ENCODE data around the gene TMEM183A. TPM values are rescaled to one million over a fixed set of nuclear protein-coding genes. Genes with fewer than 3 reads are reported as not detected.

Gene TMEM183A
- total and polyA plus RNA-seq, 2 donors (not counting 1 experiment from before 2014, with no cell fraction given) = 61.2 to 65.2 TPM

DNA sequence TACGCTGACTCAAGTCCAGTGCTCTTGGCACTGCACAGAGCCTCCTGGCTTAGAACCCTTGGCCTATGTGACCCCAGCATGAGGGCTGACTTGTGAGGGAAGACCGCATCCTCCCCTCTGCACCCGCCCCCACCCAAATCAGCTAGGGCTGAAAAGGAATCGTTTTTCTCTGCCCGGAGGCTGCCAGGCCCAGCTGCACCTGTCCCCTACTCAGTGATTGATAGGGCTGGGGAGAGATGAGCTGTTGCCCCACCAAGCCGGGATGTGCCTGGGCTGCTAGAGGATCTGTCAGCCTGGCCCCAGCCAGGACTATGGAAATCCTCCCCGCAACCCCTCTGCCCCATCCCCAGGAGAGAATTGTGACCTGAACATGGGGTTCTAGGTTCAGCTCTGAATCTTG lies 58.0 kb downstream of the TMEM183A start:
- ATAC-seq (ENCODE audit: low read depth) (no peak), DNase-seq (no peak)
- Histone ChIP-seq H3K4me1 (ENCODE audit: control insufficient read depth in 2 of 2, insufficient read depth in 2 of 2, low read length in 2 of 2) (peaks cover 7 to 9% of the 10 kb centered on the region in 2 donors), H3K79me2 (ENCODE audit: control insufficient read depth, insufficient read depth, low read length) (no peaks in the 10 kb centered on the region), H3K4me2 (replicated peaks; ENCODE audit: low read depth, low read length, poor library complexity, severe bottlenecking) (no peak overlapping the region), H3K9me3 (ENCODE audit: control extremely low read depth in 1 of 3, control insufficient read depth in 2 of 3, insufficient read depth in 1 of 3, low read length in 2 of 3) (no peaks in the 10 kb centered on the region), H3K9ac (ENCODE audit: low read length) (no peak overlapping the region), H4K20me1 (ENCODE audit: control insufficient read depth, insufficient read depth, low read length, poor library complexity, severe bottlenecking) (no peaks in the 10 kb centered on the region), H3K4me3 (ENCODE audit: control extremely low read depth in 1 of 5, extremely low read depth in 1 of 5, insufficient read depth in 1 of 5, low read depth in 2 of 5, low read length in 4 of 5) (no peak overlapping the region), H3K27ac (ENCODE audit: low read length in 2 of 2) (no peak overlapping the region), H3K36me3 (replicated peaks in 1 of 2; ENCODE audit: control extremely low read depth in 1 of 2, control insufficient read depth in 1 of 2, extremely low read depth in 1 of 2, insufficient read depth in 2 of 2, low read length in 1 of 2) (no peaks in the 10 kb centered on the region), H2AFZ (ENCODE audit: insufficient read depth, low read depth, low read length, poor library complexity, severe bottlenecking) (no peak overlapping the region), H3K27me3 (replicated peaks in 1 of 4; ENCODE audit: control extremely low read depth in 1 of 4, control insufficient read depth in 3 of 4, insufficient read depth in 4 of 4, low read length in 3 of 4) (no peaks in the 10 kb centered on the region)
- Mint-ChIP-seq H3K9me3 (ENCODE audit: insufficient read depth) (no peaks in the 10 kb centered on the region), H3K27ac (no peak overlapping the region), H3K4me1 (peaks cover 12% of the 10 kb centered on the region), H3K4me3 (no peak overlapping the region), H3K27me3 (peaks cover 12% of the 10 kb centered on the region)
- CTCF ChIA-PET = interaction anchor here (1.3 kb wide), 1 partner anchor 10 kb away, joined by 4 read pairs; no protein-coding TSS in a partner anchor
- POLR2A ChIA-PET = no interaction called here
- intact Hi-C loops (cut with micrococcal nuclease) = no loop called here
- 96% methylated on average over 5 of the region's 7 CpGs for WGBS (ENCODE audit: insufficient coverage)
- TF ChIP-seq, protein P1, sequence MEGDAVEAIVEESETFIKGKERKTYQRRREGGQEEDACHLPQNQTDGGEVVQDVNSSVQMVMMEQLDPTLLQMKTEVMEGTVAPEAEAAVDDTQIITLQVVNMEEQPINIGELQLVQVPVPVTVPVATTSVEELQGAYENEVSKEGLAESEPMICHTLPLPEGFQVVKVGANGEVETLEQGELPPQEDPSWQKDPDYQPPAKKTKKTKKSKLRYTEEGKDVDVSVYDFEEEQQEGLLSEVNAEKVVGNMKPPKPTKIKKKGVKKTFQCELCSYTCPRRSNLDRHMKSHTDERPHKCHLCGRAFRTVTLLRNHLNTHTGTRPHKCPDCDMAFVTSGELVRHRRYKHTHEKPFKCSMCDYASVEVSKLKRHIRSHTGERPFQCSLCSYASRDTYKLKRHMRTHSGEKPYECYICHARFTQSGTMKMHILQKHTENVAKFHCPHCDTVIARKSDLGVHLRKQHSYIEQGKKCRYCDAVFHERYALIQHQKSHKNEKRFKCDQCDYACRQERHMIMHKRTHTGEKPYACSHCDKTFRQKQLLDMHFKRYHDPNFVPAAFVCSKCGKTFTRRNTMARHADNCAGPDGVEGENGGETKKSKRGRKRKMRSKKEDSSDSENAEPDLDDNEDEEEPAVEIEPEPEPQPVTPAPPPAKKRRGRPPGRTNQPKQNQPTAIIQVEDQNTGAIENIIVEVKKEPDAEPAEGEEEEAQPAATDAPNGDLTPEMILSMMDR (IDR thresholded peaks at IDR 0.05) = no peak
- no peak for TF ChIP-seq EZH2 (IDR thresholded peaks at IDR 0.05; ENCODE audit: borderline replicate concordance, insufficient read depth, low read depth, low read length, poor library complexity, severe bottlenecking)

DNA sequence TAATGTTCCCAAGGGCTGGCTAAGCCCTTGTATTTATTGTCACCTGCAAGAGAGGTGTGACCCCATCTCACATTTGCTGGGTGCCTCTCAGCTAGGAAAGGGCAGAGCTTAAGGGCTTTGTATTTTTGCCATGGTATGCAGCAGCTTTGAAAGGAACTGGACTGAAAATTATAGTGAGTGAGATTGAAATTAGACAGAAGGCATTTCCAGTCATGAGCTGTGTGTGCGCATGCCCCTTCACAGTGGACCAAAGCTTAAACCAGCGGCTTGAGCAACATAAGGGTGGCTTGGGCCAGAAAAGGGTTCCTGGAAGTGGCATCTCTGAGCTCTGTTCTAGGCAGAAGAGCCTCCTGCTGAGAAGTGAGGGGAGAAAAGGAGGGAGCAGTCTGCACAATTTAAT lies 58.8 kb downstream of the TMEM183A start:
- WGBS (ENCODE audit: insufficient coverage) = 81% methylated on average over 2 of the region's 2 CpGs
- Histone ChIP-seq H3K9me3 (ENCODE audit: control extremely low read depth in 1 of 3, control insufficient read depth in 2 of 3, insufficient read depth in 1 of 3, low read length in 2 of 3) (no peaks in the 10 kb centered on the region), H3K9ac (ENCODE audit: low read length) (no peak overlapping the region), H2AFZ (ENCODE audit: insufficient read depth, low read depth, low read length, poor library complexity, severe bottlenecking) (no peak overlapping the region), H3K27ac (ENCODE audit: low read length in 2 of 2) (no peak overlapping the region), H3K36me3 (replicated peaks in 1 of 2; ENCODE audit: control extremely low read depth in 1 of 2, control insufficient read depth in 1 of 2, extremely low read depth in 1 of 2, insufficient read depth in 2 of 2, low read length in 1 of 2) (no peaks in the 10 kb centered on the region), H3K27me3 (replicated peaks in 1 of 4; ENCODE audit: control extremely low read depth in 1 of 4, control insufficient read depth in 3 of 4, insufficient read depth in 4 of 4, low read length in 3 of 4) (no peaks in the 10 kb centered on the region), H3K4me3 (ENCODE audit: control extremely low read depth in 1 of 5, extremely low read depth in 1 of 5, insufficient read depth in 1 of 5, low read depth in 2 of 5, low read length in 4 of 5) (no peak overlapping the region), H4K20me1 (ENCODE audit: control insufficient read depth, insufficient read depth, low read length, poor library complexity, severe bottlenecking) (no peaks in the 10 kb centered on the region), H3K79me2 (ENCODE audit: control insufficient read depth, insufficient read depth, low read length) (no peaks in the 10 kb centered on the region), H3K4me1 (ENCODE audit: control insufficient read depth in 2 of 2, insufficient read depth in 2 of 2, low read length in 2 of 2) (peaks cover 7 to 9% of the 10 kb centered on the region in 2 donors), H3K4me2 (replicated peaks; ENCODE audit: low read depth, low read length, poor library complexity, severe bottlenecking) (no peak overlapping the region)
- ChIA-PET CTCF (interaction anchor here (1.3 kb wide), 1 partner anchor 11 kb away, joined by 4 read pairs; no protein-coding TSS in a partner anchor), POLR2A (no interaction called here)
- Mint-ChIP-seq H3K27ac (no peak overlapping the region), H3K4me1 (peaks cover 12% of the 10 kb centered on the region), H3K4me3 (no peak overlapping the region), H3K9me3 (ENCODE audit: insufficient read depth) (no peaks in the 10 kb centered on the region), H3K27me3 (peaks cover 5% of the 10 kb centered on the region)
- TF ChIP-seq EZH2 (IDR thresholded peaks at IDR 0.05; ENCODE audit: borderline replicate concordance, insufficient read depth, low read depth, low read length, poor library complexity, severe bottlenecking) = no peak
- TF ChIP-seq, protein P1 (IDR thresholded peaks at IDR 0.05) = no peak
- ATAC-seq (ENCODE audit: low read depth) = no peak
- DNase-seq = no peak
- intact Hi-C loops (cut with micrococcal nuclease) = no loop called here
